Endothelial cell of umbilical vein (primary cell): Measurements from ENCODE around the gene EDA. TPM values are rescaled to one million over a fixed set of nuclear protein-coding genes. Genes with fewer than 3 reads are reported as not detected.

Experiments
- BruUV-seq: library from RNA; stranded (reverse); fragments of 400-500 nt; replicated peaks from 2 replicates; lab custom pipeline; 2021; lab: Mats Ljungman, UMichigan
- CTCF ChIA-PET: fragments of 300-600, 350-600 bp; sonication (Branson Sonifier 250); formaldehyde crosslinking; loops from one replicate; lab custom pipeline; 2021; ENCODE audit warnings: antibody characterized with exemption, inconsistent platforms; lab: Charles Lee
- POLR2A ChIA-PET: fragments of 300-600, 350-600 bp; sonication (Branson Sonifier 250); formaldehyde crosslinking; loops from one replicate; lab custom pipeline; 2021; ENCODE audit warnings: antibody characterized with exemption, inconsistent platforms; lab: Charles Lee
- DNase-seq: peaks from one replicate; pipeline ENCODE4 v3.0.0-alpha.2; 2011; ENCODE audit warnings: low read depth, low spot score
- FAIRE-seq: peaks from 2 replicates; lab custom pipeline; 2011; peaks lifted over from hg19 to GRCh38; lab: Jason Lieb, UNC
- H2AFZ ChIP-seq: 2 replicates; pipeline ENCODE4 v1.6.0; 2012; ENCODE audit warnings: low read depth, low read length, control low read depth, inconsistent platforms
- H3K27ac ChIP-seq: 2 replicates; pipeline ENCODE4 v1.5.1; 2011; ENCODE audit warnings: low read depth, mild to moderate bottlenecking, control low read depth, low read length, moderate library complexity; ENCODE audit not compliant: insufficient read depth
- H3K27me3 ChIP-seq, 2 experiments: 2 replicates each; pipeline versions ENCODE4 v1.6.0 to v1.6.1; 2011; ENCODE audit warnings: low read length in 2 of 2, mixed read lengths in 1 of 2; ENCODE audit not compliant: control insufficient read depth in 2 of 2, insufficient read depth in 2 of 2
- H3K36me3 ChIP-seq, 2 experiments: 2 replicates in 1 of 2; 3 replicates in 1 of 2; pipeline ENCODE4 v1.5.1; 2011; ENCODE audit warnings: low read length in 2 of 2, mild to moderate bottlenecking in 1 of 2, moderate library complexity in 1 of 2; ENCODE audit not compliant: control insufficient read depth in 2 of 2, insufficient read depth in 2 of 2; ENCODE audit errors: extremely low read depth in 1 of 2
- H3K4me1 ChIP-seq: 3 replicates; pipeline ENCODE4 v1.5.1; 2011; ENCODE audit warnings: mild to moderate bottlenecking, low read length; ENCODE audit not compliant: control insufficient read depth, insufficient read depth; ENCODE audit errors: extremely low read depth
- H3K4me2 ChIP-seq: 2 replicates; pipeline ENCODE4 v1.6.1; 2011; ENCODE audit warnings: low read length, control low read depth, mixed read lengths; ENCODE audit not compliant: insufficient read depth
- H3K4me3 ChIP-seq, 3 experiments: fragments of 200-600 bp in 1 of 3; sonication (generic), shearing (Covaris generic) in 1 of 3; replicated peaks in 1 of 3; 2 replicates each; pipeline ENCODE4 v1.5.1; 2011 to 2016; ENCODE audit warnings: control low read depth in 3 of 3, low read length in 3 of 3, mild to moderate bottlenecking in 2 of 3, inconsistent platforms in 1 of 3, low read depth in 1 of 3, moderate library complexity in 1 of 3; ENCODE audit not compliant: insufficient read depth in 1 of 3
- H3K79me2 ChIP-seq: 2 replicates; pipeline ENCODE4 v1.6.0; 2012; ENCODE audit warnings: low read length, inconsistent platforms; ENCODE audit not compliant: control insufficient read depth, insufficient read depth
- H3K9ac ChIP-seq: replicated peaks from 2 replicates; pipeline ENCODE3; 2011; ENCODE audit warnings: low read length, control low read depth; ENCODE audit not compliant: insufficient read depth; ENCODE audit errors: extremely low read depth
- H3K9me1 ChIP-seq: replicated peaks from 3 replicates; pipeline ENCODE4 v1.6.0; 2011; ENCODE audit warnings: mild to moderate bottlenecking, low read length; ENCODE audit not compliant: control insufficient read depth, insufficient read depth; ENCODE audit errors: extremely low read depth
- H3K9me3 ChIP-seq: replicated peaks from 2 replicates; pipeline ENCODE4 v1.5.1; 2012; ENCODE audit warnings: low read length, inconsistent platforms; ENCODE audit not compliant: control insufficient read depth, insufficient read depth
- H4K20me1 ChIP-seq: replicated peaks from 2 replicates; pipeline ENCODE3; 2011; ENCODE audit warnings: mild to moderate bottlenecking, low read length; ENCODE audit not compliant: control insufficient read depth, insufficient read depth; ENCODE audit errors: extremely low read depth
- EZH2 ChIP-seq: IDR thresholded peaks from 2 replicates; pipeline ENCODE4 v1.6.1; 2012; ENCODE audit warnings: borderline replicate concordance, low read depth, mild to moderate bottlenecking, moderate library complexity, low read length, inconsistent platforms; ENCODE audit not compliant: severe bottlenecking
- FOS ChIP-seq: IDR thresholded peaks from 2 replicates; pipeline ENCODE4 v1.6.1; 2011; ENCODE audit warnings: mild to moderate bottlenecking, low read length, moderate library complexity, borderline replicate concordance; ENCODE audit not compliant: insufficient read depth
- GATA2 ChIP-seq: IDR thresholded peaks from 2 replicates; pipeline ENCODE4 v1.7.0; 2011; ENCODE audit warnings: low read depth, mild to moderate bottlenecking, moderate library complexity, mixed read lengths, low read length; ENCODE audit not compliant: insufficient read length, insufficient read depth
- JUN ChIP-seq: IDR thresholded peaks from 2 replicates; pipeline ENCODE4 v1.6.1; 2011; ENCODE audit warnings: borderline replicate concordance, low read depth; ENCODE audit not compliant: insufficient read length, insufficient read depth
- MAX ChIP-seq: IDR thresholded peaks from 2 replicates; pipeline ENCODE4 v1.6.1; 2011; ENCODE audit not compliant: insufficient read depth, insufficient read length
- MYC ChIP-seq: IDR thresholded peaks from one replicate; pipeline ENCODE4 v1.6.1; 2011; ENCODE audit warnings: mild to moderate bottlenecking, low read depth, low read length
- POLR2A ChIP-seq: IDR thresholded peaks from 2 replicates; pipeline ENCODE4 v1.6.1; 2012; ENCODE audit warnings: low read depth, mild to moderate bottlenecking, control low read depth, low read length
- POLR2AphosphoS5 ChIP-seq: IDR thresholded peaks from 2 replicates; pipeline ENCODE4 v1.6.1; 2012; ENCODE audit warnings: low read depth, mild to moderate bottlenecking, control low read depth, low read length, moderate library complexity; ENCODE audit not compliant: insufficient read depth
- dilution Hi-C: fragments of 300-500 bp; cut with MboI; formaldehyde crosslinking; loops from one replicate; pipeline ENCODE4 v1.15.0; 2019; ENCODE audit warnings: low sequenced_read_pairs; ENCODE audit not compliant: extremely low pct_ligation_motif_present
- intact Hi-C: fragments of 100-400 bp; cut with micrococcal nuclease; formaldehyde crosslinking; loops from one replicate; pipeline ENCODE4 v1.10.0; 2022
- polyA plus RNA-seq, 4 experiments: library from polyadenylated mRNA; depleted of rRNA in 3 of 4; stranded (reverse) in 3 of 4; unstranded in 1 of 4; fragments of >200 nt; gene quantifications; 2 replicates each; pipeline versions ENCODE4 v1.2.1 to v1.2.3, GENCODE V29; 2011 to 2012; ENCODE audit warnings: missing spikeins in 1 of 4
- total RNA-seq: library from RNA; stranded (reverse); gene quantifications from 2 replicates; pipeline ENCODE4 v1.2.3, GENCODE V29; 2021
- TF ChIP-seq, protein P1 (sequence below), 2 donors: IDR thresholded peaks; 1 replicate in 1 of 2; 2 replicates in 1 of 2; pipeline ENCODE4 v1.5.1; 2011; ENCODE audit warnings: low read length in 2 of 2, mild to moderate bottlenecking in 2 of 2, moderate library complexity in 2 of 2, control low read depth in 1 of 2, inconsistent platforms in 1 of 2, low read depth in 1 of 2; ENCODE audit not compliant: insufficient read depth in 1 of 2; ENCODE audit errors: extremely low read depth in 1 of 2

The EDA gene
- total and polyA plus RNA-seq, 2 donors (not counting 3 experiments of a cell fraction or from before 2014, with no cell fraction given): 0.37 to 1.2 TPM

DNA sequence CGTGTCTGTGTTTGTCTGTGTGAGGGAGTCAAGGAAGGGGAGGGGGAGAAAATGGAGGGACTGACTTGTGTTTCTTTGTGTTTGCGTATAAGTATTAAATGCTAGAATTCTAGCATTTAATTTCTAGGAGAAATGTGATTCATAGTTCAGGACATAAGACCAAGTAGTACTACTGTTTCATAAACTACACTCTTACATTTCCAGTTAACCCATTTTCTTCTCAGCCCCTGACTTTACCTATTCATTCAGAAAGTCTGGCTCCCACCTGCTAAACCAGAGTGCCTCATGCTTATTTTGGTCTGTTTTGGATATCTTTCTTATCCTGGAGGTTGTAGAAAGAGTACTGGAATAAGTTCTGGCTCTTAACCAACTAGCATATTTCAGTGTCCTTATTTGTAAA, 14.2 kb downstream of the EDA start:
- intact Hi-C loops (no loop called here), dilution Hi-C loops (no loop called here)
- DNase-seq (no peak), FAIRE-seq (no peak)
- BruUV-seq: no TSS peak
- no peak overlapping the region for H3K4me2 ChIP-seq
- no peak overlapping the region for H2AFZ ChIP-seq
- no peaks in the 10 kb centered on the region for H3K9me3 ChIP-seq
- no peaks in the 10 kb centered on the region for H3K36me3 ChIP-seq
- no peak for TF ChIP-seq FOS
- TF ChIP-seq MYC: no peak
- TF ChIP-seq POLR2AphosphoS5: no peak
- no peak for TF ChIP-seq MAX
- H4K20me1 ChIP-seq: no peaks in the 10 kb centered on the region
- H3K4me3 ChIP-seq: no peak overlapping the region
- no peaks in the 10 kb centered on the region for H3K9me1 ChIP-seq
- no peak overlapping the region for H3K27ac ChIP-seq
- H3K79me2 ChIP-seq: no peaks in the 10 kb centered on the region
- no peak overlapping the region for H3K9ac ChIP-seq
- no peaks in the 10 kb centered on the region for H3K27me3 ChIP-seq
- ChIA-PET POLR2A (no interaction called here), CTCF (no interaction called here)
- no peaks in the 10 kb centered on the region for H3K4me1 ChIP-seq

- ChIA-PET POLR2A (no interaction called here), CTCF (no interaction called here)
- Histone ChIP-seq H4K20me1 (no peaks in the 10 kb centered on the region), H3K36me3 (no peaks in the 10 kb centered on the region), H3K4me3 (no peak overlapping the region), H3K27ac (no peak overlapping the region), H3K4me2 (no peak overlapping the region), H3K4me1 (no peaks in the 10 kb centered on the region), H3K9me3 (no peaks in the 10 kb centered on the region), H2AFZ (no peak overlapping the region), H3K79me2 (no peaks in the 10 kb centered on the region), H3K9me1 (no peaks in the 10 kb centered on the region), H3K9ac (no peak overlapping the region), H3K27me3 (no peaks in the 10 kb centered on the region)
- DNase-seq: no peak
- FAIRE-seq: no peak
- no peak for TF ChIP-seq POLR2AphosphoS5
- no peak for TF ChIP-seq EZH2
- no peak for TF ChIP-seq FOS
- no peak for TF ChIP-seq JUN
- TF ChIP-seq MAX: no peak
- TF ChIP-seq, protein P1, sequence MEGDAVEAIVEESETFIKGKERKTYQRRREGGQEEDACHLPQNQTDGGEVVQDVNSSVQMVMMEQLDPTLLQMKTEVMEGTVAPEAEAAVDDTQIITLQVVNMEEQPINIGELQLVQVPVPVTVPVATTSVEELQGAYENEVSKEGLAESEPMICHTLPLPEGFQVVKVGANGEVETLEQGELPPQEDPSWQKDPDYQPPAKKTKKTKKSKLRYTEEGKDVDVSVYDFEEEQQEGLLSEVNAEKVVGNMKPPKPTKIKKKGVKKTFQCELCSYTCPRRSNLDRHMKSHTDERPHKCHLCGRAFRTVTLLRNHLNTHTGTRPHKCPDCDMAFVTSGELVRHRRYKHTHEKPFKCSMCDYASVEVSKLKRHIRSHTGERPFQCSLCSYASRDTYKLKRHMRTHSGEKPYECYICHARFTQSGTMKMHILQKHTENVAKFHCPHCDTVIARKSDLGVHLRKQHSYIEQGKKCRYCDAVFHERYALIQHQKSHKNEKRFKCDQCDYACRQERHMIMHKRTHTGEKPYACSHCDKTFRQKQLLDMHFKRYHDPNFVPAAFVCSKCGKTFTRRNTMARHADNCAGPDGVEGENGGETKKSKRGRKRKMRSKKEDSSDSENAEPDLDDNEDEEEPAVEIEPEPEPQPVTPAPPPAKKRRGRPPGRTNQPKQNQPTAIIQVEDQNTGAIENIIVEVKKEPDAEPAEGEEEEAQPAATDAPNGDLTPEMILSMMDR (IDR thresholded peaks at IDR 0.05; ENCODE audit: extremely low read depth in 1 of 2, insufficient read depth in 1 of 2, low read depth in 1 of 2, low read length in 2 of 2): no peak
- TF ChIP-seq MYC: no peak
- no peak for TF ChIP-seq POLR2A
- no peak for TF ChIP-seq GATA2
- intact Hi-C loops: no loop called here
- dilution Hi-C loops: no loop called here
- BruUV-seq: no TSS peak
Observed at GRCh38 chrX:69664693-69665092, 48.8 kb downstream of the EDA start.
